Breast epithelium (tissue), 3 donors: ENCODE measurements around the gene DGCR8.

Experiments
- POLR2A ChIP-seq: fragments of 450-650 bp; IDR thresholded peaks from one replicate; pipeline ENCODE4 v1.6.1; 2016; ENCODE audit warnings: antibody characterized with exemption, mild to moderate bottlenecking, moderate library complexity
- POLR2AphosphoS5 ChIP-seq, 3 donors: sonication (generic); formaldehyde crosslinking; IDR thresholded peaks; one replicate each; pipeline ENCODE4 v1.6.1; 2017; ENCODE audit warnings: antibody characterized with exemption in 3 of 3
- TF ChIP-seq, protein P1 (sequence below), 3 donors: fragments of 450-650 bp; IDR thresholded peaks; one replicate each; pipeline ENCODE4 v1.5.1; 2016 to 2017; ENCODE audit warnings: antibody characterized with exemption in 3 of 3, mild to moderate bottlenecking in 3 of 3, moderate library complexity in 3 of 3

DNA sequence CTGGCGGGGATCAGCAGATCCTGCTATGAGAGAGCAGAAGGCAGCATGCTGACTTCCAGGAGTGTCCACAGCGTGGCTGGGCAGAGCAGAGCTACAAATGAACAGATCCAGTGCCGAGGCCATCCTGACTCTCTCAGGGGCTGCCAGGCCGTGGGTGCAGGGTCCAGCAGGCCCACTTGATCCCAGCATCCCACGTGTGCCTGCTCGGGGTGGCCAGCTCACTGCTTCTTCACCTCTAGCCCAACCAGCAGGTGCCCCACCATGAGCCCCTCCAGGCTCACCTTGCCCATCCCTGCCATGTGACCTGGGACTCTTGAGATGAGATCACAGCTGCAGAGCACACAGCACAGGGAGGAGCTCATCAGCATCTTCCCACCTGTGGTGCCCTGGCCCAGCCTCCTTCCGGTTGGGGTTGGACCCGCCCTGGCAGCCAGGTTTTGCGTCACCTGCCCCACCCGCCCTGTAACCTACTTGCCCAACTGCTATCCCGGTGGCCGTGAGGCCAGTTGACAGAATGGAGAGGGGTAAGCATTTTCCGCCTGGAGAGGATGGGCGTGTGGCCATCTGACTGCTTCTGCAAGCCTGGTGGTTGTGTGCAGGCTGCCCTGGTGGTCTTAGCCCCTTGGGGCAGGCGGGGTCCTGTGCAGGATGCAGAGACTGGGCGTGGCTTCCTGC lies 48.2 kb upstream of the DGCR8 start:
- TF ChIP-seq, protein P1, sequence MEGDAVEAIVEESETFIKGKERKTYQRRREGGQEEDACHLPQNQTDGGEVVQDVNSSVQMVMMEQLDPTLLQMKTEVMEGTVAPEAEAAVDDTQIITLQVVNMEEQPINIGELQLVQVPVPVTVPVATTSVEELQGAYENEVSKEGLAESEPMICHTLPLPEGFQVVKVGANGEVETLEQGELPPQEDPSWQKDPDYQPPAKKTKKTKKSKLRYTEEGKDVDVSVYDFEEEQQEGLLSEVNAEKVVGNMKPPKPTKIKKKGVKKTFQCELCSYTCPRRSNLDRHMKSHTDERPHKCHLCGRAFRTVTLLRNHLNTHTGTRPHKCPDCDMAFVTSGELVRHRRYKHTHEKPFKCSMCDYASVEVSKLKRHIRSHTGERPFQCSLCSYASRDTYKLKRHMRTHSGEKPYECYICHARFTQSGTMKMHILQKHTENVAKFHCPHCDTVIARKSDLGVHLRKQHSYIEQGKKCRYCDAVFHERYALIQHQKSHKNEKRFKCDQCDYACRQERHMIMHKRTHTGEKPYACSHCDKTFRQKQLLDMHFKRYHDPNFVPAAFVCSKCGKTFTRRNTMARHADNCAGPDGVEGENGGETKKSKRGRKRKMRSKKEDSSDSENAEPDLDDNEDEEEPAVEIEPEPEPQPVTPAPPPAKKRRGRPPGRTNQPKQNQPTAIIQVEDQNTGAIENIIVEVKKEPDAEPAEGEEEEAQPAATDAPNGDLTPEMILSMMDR (IDR thresholded peaks at IDR 0.05), result no peak
- no peak for TF ChIP-seq POLR2AphosphoS5 (IDR thresholded peaks at IDR 0.05)
- no peak for TF ChIP-seq POLR2A
